ENCODE data around the gene WSCD1.

DNA sequence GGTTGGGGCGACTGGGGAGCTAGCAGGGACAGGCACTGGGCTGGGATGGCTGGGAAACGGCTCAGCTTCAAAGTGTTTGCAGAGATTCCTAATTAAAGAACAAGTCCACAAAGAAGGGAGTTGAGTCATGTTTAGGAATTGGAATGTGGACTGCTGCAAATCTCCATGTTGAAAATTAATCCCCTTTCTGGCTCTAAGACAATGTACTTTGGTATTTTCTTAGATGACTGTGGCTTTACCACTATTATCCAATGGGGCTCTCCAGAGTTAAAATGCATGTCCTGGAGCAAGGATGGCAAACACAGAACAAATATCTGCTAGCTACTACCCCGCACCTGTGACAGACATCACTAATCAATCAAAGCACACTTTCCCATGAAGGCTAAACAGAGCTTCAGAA, 22.2 kb upstream of the WSCD1 start:
- TF ChIP-seq, protein P1, sequence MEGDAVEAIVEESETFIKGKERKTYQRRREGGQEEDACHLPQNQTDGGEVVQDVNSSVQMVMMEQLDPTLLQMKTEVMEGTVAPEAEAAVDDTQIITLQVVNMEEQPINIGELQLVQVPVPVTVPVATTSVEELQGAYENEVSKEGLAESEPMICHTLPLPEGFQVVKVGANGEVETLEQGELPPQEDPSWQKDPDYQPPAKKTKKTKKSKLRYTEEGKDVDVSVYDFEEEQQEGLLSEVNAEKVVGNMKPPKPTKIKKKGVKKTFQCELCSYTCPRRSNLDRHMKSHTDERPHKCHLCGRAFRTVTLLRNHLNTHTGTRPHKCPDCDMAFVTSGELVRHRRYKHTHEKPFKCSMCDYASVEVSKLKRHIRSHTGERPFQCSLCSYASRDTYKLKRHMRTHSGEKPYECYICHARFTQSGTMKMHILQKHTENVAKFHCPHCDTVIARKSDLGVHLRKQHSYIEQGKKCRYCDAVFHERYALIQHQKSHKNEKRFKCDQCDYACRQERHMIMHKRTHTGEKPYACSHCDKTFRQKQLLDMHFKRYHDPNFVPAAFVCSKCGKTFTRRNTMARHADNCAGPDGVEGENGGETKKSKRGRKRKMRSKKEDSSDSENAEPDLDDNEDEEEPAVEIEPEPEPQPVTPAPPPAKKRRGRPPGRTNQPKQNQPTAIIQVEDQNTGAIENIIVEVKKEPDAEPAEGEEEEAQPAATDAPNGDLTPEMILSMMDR (IDR thresholded peaks at IDR 0.05): no peak
- TF ChIP-seq ZFX (IDR thresholded peaks at IDR 0.05; ENCODE audit: borderline replicate concordance): no peak

Data from 22Rv1 (cell line).